ENCODE results near the gene FERMT2.

Gene FERMT2

GRCh38 chr14:52834440-52834842 lies 116.4 kb downstream of the FERMT2 start:
- in situ Hi-C loops (cut with HindIII; ENCODE audit: low sequenced_read_pairs): no loop called here

DNA sequence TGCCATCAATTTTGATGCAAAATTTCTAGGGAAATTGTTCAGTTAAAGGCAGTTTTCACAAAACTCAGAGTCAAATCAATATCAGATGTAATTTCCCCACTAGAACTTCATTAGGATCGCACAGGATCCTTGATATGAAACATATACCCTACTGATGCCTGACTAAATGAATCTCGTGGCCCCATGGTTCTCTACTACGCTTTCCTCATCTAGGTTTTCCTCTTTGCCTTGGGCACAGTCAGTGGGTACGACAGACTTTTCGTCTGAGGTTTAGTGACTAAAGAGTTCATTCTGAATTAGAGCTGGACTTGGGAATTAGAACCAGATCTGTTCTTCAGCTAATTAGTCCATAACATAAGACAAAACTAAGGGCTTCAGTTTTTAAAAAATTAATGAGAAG lies 117.0 kb downstream of the FERMT2 start:
- TF ChIP-seq, protein P1, sequence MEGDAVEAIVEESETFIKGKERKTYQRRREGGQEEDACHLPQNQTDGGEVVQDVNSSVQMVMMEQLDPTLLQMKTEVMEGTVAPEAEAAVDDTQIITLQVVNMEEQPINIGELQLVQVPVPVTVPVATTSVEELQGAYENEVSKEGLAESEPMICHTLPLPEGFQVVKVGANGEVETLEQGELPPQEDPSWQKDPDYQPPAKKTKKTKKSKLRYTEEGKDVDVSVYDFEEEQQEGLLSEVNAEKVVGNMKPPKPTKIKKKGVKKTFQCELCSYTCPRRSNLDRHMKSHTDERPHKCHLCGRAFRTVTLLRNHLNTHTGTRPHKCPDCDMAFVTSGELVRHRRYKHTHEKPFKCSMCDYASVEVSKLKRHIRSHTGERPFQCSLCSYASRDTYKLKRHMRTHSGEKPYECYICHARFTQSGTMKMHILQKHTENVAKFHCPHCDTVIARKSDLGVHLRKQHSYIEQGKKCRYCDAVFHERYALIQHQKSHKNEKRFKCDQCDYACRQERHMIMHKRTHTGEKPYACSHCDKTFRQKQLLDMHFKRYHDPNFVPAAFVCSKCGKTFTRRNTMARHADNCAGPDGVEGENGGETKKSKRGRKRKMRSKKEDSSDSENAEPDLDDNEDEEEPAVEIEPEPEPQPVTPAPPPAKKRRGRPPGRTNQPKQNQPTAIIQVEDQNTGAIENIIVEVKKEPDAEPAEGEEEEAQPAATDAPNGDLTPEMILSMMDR (IDR thresholded peaks at IDR 0.05; ENCODE audit: low read depth, low read length): no peak
- no peak for DNase-seq (ENCODE audit: low read depth, low spot score)
- in situ Hi-C loops (cut with HindIII; ENCODE audit: low sequenced_read_pairs): no loop called here
- H3K4me3 ChIP-seq (ENCODE audit: low read depth, low read length): no peak overlapping the region

More at GRCh38 chr14:52834440-52834842, 116.4 kb downstream of the FERMT2 start:
- TF ChIP-seq, protein P1 (IDR thresholded peaks at IDR 0.05; ENCODE audit: low read depth, low read length): no peak
- H3K4me3 ChIP-seq (ENCODE audit: low read depth, low read length): no peak overlapping the region
- peak; percentile 87 for DNase-seq (ENCODE audit: low read depth, low spot score)

DNA sequence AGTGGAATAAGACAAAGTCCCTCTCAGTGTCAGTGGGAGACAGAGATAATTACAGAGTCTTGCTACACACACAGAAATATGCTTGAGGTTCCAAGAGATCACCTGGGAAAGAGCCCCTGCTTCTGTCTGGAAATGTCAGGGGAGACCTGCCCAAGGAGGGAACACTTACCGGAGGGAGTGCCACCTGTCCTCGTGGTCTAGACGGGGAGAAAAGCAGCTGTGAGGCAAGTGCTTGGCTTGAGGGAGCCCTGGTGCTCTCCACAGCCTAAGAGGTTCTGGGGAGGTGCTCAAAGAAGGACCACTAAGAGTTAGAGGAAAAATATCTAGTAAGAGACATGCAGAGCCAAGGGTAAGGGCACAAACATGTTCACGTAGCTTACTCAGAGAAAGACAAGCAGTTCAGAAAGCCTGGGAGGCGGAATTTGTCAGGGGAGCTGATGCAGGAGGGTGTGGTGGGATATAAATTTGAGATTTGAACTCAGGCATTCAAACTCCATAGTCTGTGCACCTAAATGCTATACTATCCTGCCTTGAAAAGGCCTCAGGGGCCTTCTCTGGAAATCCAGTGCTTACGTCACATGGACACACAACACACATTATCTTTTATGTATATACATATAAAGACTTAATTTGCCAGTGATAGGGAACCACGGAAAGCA lies 121.2 kb downstream of the FERMT2 start:
- in situ Hi-C loops (cut with HindIII; ENCODE audit: low sequenced_read_pairs): no loop called here
- no peak overlapping the region for H3K4me3 ChIP-seq (ENCODE audit: low read depth, low read length)
- TF ChIP-seq, protein P1 (IDR thresholded peaks at IDR 0.05; ENCODE audit: low read depth, low read length): no peak
- no peak for DNase-seq (ENCODE audit: low read depth, low spot score)

- no peak for DNase-seq (ENCODE audit: low read depth, low spot score)
- H3K4me3 ChIP-seq (ENCODE audit: low read depth, low read length): no peak overlapping the region
- in situ Hi-C loops (cut with HindIII; ENCODE audit: low sequenced_read_pairs): no loop called here
- TF ChIP-seq, protein P1 (IDR thresholded peaks at IDR 0.05; ENCODE audit: low read depth, low read length): no peak
These were observed 123.4 kb downstream of the FERMT2 start for GRCh38 chr14:52827426-52827825.

GRCh38 chr14:52825085-52825484 lies 125.8 kb downstream of the FERMT2 start:
- TF ChIP-seq, protein P1 (IDR thresholded peaks at IDR 0.05; ENCODE audit: low read depth, low read length): no peak
- in situ Hi-C loops (cut with HindIII; ENCODE audit: low sequenced_read_pairs): no loop called here
- DNase-seq (ENCODE audit: low read depth, low spot score): no peak
- no peak overlapping the region for H3K4me3 ChIP-seq (ENCODE audit: low read depth, low read length)

DNA sequence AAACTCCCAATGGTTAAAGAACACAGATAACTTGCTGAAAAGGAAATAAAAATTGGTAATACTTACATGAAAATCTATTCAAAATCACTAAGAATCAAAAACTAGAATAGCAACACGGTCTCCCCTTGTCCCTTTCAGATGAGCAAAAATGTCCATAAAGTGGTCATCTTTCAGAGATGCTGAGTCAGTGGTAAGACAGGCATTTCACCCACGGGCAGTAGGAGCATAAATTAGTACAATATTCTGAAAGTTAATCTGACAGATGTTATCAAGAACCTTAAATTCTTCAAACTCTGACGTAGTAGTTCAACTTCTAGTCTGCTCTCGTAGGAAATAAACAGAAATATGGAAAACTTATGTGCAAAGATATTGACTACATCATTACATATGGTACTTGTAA lies 126.4 kb downstream of the FERMT2 start:
- DNase-seq (ENCODE audit: low read depth, low spot score): no peak
- in situ Hi-C loops (cut with HindIII; ENCODE audit: low sequenced_read_pairs): no loop called here
- TF ChIP-seq, protein P1 (IDR thresholded peaks at IDR 0.05; ENCODE audit: low read depth, low read length): no peak
- H3K4me3 ChIP-seq (ENCODE audit: low read depth, low read length): no peak overlapping the region
